Thoracic aorta (tissue), 2 donors: Measurements from ENCODE around the gene PSMD1. TPM values are rescaled to one million over a fixed set of nuclear protein-coding genes. Genes with fewer than 3 reads are reported as not detected.
A peak's percentile ranks its signal among the peaks of the same experiment; 100 is the strongest.
"Not testable (repeated sequence)": the region's sequence is repeated elsewhere in the genome, so short reads cannot be mapped to it uniquely, and the experiment has no call there.

Experiments
- ATAC-seq: fragments of 150-250 bp; one replicate; pipeline ENCODE4 v1.8.0; 2017; ENCODE audit warnings: low read depth; ENCODE audit not compliant: insufficient number of reproducible peaks, low FRiP score
- DNase-seq: peaks from one replicate; pipeline ENCODE4 v3.0.0-alpha.2; 2020; ENCODE audit warnings: low spot score
- H3K27ac ChIP-seq, 2 donors: fragments of 200-600 bp; sonication (generic); 1 replicate in 1 of 2; 2 replicates in 1 of 2; pipeline ENCODE4 v1.5.1; 2016; ENCODE audit warnings: mild to moderate bottlenecking in 2 of 2, moderate library complexity in 2 of 2
- H3K27me3 ChIP-seq: fragments of 200-600 bp; sonication (generic); replicated peaks from 2 replicates; pipeline ENCODE4 v1.6.0; 2016; ENCODE audit warnings: mild to moderate bottlenecking; ENCODE audit not compliant: insufficient read depth
- H3K36me3 ChIP-seq: fragments of 200-600 bp; sonication (generic); one replicate; pipeline ENCODE4 v1.5.1; 2016
- H3K4me1 ChIP-seq, 2 donors: fragments of 200-600 bp; sonication (generic); 1 replicate in 1 of 2; 2 replicates in 1 of 2; pipeline versions ENCODE4 v1.5.1 to v1.6.0; 2016; ENCODE audit warnings: low read depth in 2 of 2, mild to moderate bottlenecking in 1 of 2; ENCODE audit not compliant: control insufficient read depth in 1 of 2
- H3K4me3 ChIP-seq: fragments of 200-600 bp; sonication (generic); 2 replicates; pipeline ENCODE4 v1.5.1; 2016; ENCODE audit warnings: mild to moderate bottlenecking
- H3K9me3 ChIP-seq: fragments of 200-600 bp; sonication (generic); 2 replicates; pipeline ENCODE4 v1.5.1; 2016
- total RNA-seq, 2 donors: library from RNA; depleted of rRNA; stranded (reverse); fragments of >200 nt; gene quantifications; one replicate each; pipeline versions ENCODE4 v1.1.0 to v1.2.3, GENCODE V29; 2016
- TF ChIP-seq, protein P1 (sequence below): fragments of 200-600 bp; sonication (generic); IDR thresholded peaks from one replicate; pipeline ENCODE4 v1.5.1; 2019; ENCODE audit warnings: antibody characterized with exemption

PSMD1 gene
- total RNA-seq, 2 donors from 2014 or later: 42.2 to 73.5 TPM

DNA sequence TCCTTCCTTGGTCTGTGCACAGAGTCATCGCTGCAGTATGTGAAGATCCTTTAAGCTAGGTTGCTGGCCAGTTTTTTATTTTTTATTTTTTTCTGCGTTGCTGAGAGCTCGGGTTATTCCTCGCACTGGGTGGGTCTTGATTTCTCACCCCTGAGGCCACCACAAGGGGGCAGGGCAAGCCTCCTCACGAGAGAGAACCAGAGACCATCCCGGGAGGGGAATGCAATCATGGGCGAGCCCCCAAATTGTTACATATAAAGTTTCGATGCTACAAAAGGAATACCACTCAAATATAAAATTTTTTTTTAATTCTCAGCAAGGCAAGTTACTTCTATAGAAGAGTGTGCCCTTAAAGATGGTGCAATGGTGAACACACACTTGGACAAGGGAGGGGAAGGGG lies 43.3 kb downstream of the PSMD1 start:
- H3K36me3 ChIP-seq: peaks cover 33% of the 10 kb centered on the region
- H3K27me3 ChIP-seq: no peaks in the 10 kb centered on the region
- peaks cover 12 to 13% of the 10 kb centered on the region in 2 donors for H3K4me1 ChIP-seq
- H3K9me3 ChIP-seq: peaks cover 11% of the 10 kb centered on the region
- TF ChIP-seq, protein P1, sequence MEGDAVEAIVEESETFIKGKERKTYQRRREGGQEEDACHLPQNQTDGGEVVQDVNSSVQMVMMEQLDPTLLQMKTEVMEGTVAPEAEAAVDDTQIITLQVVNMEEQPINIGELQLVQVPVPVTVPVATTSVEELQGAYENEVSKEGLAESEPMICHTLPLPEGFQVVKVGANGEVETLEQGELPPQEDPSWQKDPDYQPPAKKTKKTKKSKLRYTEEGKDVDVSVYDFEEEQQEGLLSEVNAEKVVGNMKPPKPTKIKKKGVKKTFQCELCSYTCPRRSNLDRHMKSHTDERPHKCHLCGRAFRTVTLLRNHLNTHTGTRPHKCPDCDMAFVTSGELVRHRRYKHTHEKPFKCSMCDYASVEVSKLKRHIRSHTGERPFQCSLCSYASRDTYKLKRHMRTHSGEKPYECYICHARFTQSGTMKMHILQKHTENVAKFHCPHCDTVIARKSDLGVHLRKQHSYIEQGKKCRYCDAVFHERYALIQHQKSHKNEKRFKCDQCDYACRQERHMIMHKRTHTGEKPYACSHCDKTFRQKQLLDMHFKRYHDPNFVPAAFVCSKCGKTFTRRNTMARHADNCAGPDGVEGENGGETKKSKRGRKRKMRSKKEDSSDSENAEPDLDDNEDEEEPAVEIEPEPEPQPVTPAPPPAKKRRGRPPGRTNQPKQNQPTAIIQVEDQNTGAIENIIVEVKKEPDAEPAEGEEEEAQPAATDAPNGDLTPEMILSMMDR: no peak
- H3K4me3 ChIP-seq: no peak overlapping the region
- no peak overlapping the region for H3K27ac ChIP-seq
- ATAC-seq (no peak), DNase-seq (no peak)

DNA sequence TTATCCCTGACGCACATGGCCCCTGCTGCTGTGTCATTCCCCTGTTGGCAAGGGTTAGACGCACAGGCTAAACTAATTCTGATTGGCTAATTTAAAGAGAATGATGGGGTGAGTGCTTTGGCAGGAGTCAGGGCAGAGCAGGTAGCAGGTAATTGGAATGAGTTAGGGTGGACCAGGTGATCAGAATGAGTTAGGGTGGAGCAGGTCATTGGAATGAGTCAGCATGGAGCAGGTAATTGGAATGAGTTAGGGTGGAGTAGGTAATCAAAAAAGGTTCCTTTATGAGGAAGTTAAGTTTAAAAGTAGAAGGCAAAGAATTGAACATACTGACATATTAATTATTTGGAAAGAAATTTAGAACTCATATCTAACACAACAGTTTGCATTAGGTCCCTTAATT lies 43.7 kb downstream of the PSMD1 start:
- H3K27ac ChIP-seq, ATAC-seq: not testable (repeated sequence)

DNA sequence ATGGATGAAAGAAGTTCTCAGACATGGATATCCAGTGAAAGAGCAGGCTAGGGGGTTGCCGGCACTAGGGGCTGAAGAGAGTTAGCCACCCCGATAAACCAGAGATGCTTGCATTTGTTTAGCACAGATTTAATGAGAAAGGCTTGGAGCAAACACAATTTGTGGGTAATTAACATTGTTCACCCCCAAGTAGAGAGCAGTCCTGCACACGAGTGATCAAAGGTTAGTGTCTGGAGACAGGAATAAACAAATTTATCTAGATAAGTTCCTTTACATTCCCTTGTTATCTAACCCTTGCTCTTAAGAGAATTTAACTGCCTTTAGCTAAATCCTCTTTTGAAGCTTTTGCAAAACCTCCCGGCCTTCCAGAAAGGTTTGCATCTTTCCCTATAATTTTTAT lies 44.3 kb downstream of the PSMD1 start:
- Histone ChIP-seq H3K27me3 (no peaks in the 10 kb centered on the region), H3K4me3 (no peak overlapping the region), H3K36me3 (peaks cover 30% of the 10 kb centered on the region), H3K4me1 (peaks cover 12 to 13% of the 10 kb centered on the region in 2 donors), H3K27ac (no peak overlapping the region), H3K9me3 (peaks cover 11% of the 10 kb centered on the region)
- DNase-seq (no peak), ATAC-seq (no peak)
- TF ChIP-seq, protein P1: no peak

More for the DNA sequence above, 43.7 kb downstream of the PSMD1 start:
- H3K9me3 ChIP-seq: peaks cover 11% of the 10 kb centered on the region
- not testable (repeated sequence) for DNase-seq, H3K4me3 ChIP-seq, H3K27me3 ChIP-seq
- H3K36me3 ChIP-seq: peaks cover 33% of the 10 kb centered on the region
- peaks cover 12 to 13% of the 10 kb centered on the region in 2 donors for H3K4me1 ChIP-seq

DNA sequence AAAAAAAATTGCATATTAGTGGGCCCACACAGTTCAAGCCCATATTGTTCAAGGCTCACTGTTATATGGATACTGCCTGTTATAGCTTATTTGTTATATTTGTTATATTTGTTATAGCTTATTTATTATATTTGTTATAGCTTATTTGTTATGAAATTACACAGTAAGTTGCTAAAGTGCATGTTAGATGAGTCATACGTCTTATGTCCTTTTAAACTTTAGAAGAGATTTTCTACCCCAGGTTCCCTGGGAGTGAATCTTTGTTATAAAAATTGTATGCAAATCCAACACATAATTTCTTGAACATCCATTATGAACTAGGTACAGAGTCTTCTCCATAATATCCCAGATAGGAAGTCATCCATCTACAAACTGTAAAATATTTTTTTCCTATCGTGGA lies 46.1 kb downstream of the PSMD1 start:
- H3K27ac ChIP-seq: peak overlapping the region; percentile 51 to 62

DNA sequence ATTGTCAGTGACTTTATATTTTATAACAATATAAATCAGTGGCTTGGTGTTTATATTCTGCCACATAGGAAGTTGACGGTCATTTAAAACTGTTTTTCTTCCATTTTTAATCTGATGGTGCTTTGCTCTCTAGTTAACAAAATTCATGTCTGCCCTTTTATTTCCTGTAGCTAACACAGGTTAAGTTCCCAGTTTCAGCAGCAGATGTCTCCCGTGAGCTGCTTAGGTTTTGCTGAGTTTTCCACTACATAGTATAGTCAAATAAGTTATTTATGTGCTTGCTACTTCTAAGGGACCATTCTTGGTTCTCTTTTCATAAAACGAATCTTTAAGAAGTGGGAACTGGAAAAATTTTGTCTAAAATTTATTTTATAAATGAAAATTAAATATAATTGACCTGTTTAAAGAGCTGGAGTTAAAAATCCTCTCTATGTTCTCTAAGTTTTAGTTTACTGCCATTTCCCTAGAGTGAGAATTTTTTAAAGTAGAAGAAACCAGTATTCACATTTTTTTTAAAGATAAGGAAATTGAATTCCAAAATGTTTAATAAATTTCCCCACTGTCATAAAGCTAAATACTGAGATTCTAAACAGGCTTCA lies 47.5 kb downstream of the PSMD1 start:
- H3K9me3 ChIP-seq: peaks cover 11% of the 10 kb centered on the region
- H3K4me3 ChIP-seq: no peak overlapping the region
- DNase-seq (peak; percentile 11), ATAC-seq (peak; percentile 67)
- peaks cover 18 to 24% of the 10 kb centered on the region in 2 donors for H3K4me1 ChIP-seq
- peak overlapping the region; percentile 51 to 62 for H3K27ac ChIP-seq
- peaks cover 16% of the 10 kb centered on the region for H3K36me3 ChIP-seq
- TF ChIP-seq, protein P1: peak; percentile 85
- no peaks in the 10 kb centered on the region for H3K27me3 ChIP-seq

More for the DNA sequence above, 46.1 kb downstream of the PSMD1 start:
- Histone ChIP-seq H3K27me3 (no peaks in the 10 kb centered on the region), H3K4me1 (peaks cover 16 to 20% of the 10 kb centered on the region in 2 donors), H3K36me3 (peaks cover 22% of the 10 kb centered on the region), H3K9me3 (peaks cover 11% of the 10 kb centered on the region), H3K4me3 (no peak overlapping the region)
- DNase-seq (no peak), ATAC-seq (no peak)
- TF ChIP-seq, protein P1: no peak

DNA sequence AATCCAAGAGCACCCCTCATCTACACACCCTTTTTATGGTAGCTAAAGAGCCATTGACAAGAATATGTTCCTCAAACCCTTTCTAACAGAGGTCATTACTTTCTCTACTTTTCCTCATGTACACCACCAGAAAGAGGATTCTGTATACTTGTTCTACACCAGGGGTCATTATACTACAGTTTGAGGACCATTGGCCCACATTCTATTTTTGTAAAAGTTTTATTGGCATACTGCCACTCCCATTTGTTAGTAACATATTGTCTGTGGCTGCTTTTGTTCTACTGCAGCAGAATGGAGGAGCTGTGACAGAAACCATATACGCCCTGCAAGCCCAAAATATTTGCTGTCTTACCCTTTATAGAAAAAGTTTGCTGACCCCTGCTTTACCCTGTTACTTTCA lies 53.9 kb downstream of the PSMD1 start:
- H3K9me3 ChIP-seq: no peaks in the 10 kb centered on the region
- H3K27me3 ChIP-seq: no peaks in the 10 kb centered on the region
- DNase-seq (no peak), ATAC-seq (peak; percentile 65)
- peaks cover 24 to 35% of the 10 kb centered on the region in 2 donors for H3K4me1 ChIP-seq
- peak overlapping the region in 1 of 2 donors; percentile 30 for H3K27ac ChIP-seq
- peaks cover 6% of the 10 kb centered on the region for H3K36me3 ChIP-seq
- TF ChIP-seq, protein P1: peak; percentile 52
- H3K4me3 ChIP-seq: no peak overlapping the region
